ENCODE results near the gene UBTF.

DNA sequence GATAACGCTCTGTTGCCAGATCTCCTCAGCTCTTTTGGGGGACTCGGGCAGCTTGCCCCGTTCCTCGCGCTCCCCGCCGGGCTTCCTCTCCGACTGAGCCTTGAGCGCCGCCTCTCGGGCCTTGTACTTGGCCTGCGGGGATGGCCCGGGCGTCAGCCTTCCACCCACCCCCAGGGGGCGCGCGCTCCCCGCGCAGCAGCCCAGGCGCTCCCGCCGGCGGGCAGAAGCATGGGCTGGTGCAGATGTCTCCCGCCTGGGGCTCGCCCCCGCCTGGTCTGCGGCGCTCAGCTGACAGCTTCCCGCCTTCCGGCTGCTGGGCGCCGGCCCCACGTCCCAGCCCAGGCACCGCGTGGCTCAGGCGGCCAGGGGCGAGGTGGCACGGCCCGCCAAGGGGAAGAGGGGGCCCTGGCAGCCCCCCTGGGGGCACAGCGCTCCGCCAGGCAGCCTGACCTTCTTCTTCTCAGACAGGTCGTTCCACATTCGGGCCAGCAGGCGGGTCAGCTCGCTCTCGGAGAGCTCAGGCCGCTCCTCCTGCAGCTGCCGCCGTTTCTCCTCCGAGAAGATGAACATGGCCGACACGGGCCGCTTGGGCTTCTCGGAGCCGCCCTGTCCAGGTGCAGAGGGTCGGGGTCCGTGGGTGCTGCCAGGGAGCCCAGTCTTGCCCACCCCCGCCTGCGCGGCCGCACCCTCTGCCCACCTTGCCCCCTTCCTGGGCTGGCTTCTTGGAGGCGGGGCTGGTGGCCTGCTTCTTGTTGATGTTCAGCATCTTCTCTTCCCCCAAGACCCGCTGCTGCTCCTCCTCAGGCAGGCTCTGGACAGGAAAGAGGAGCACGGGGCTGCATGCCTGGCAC, 8.9 kb downstream of the UBTF start:
- TF ChIP-seq, protein P1, sequence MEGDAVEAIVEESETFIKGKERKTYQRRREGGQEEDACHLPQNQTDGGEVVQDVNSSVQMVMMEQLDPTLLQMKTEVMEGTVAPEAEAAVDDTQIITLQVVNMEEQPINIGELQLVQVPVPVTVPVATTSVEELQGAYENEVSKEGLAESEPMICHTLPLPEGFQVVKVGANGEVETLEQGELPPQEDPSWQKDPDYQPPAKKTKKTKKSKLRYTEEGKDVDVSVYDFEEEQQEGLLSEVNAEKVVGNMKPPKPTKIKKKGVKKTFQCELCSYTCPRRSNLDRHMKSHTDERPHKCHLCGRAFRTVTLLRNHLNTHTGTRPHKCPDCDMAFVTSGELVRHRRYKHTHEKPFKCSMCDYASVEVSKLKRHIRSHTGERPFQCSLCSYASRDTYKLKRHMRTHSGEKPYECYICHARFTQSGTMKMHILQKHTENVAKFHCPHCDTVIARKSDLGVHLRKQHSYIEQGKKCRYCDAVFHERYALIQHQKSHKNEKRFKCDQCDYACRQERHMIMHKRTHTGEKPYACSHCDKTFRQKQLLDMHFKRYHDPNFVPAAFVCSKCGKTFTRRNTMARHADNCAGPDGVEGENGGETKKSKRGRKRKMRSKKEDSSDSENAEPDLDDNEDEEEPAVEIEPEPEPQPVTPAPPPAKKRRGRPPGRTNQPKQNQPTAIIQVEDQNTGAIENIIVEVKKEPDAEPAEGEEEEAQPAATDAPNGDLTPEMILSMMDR (IDR thresholded peaks at IDR 0.05), result peak; percentile 99
- TF ChIP-seq FOSL2 (IDR thresholded peaks at IDR 0.05) (no peak), FOSL2 (CRISPR knock-in tag; IDR thresholded peaks at IDR 0.05) (no peak; the same call in 1 of the 2 replicates), CEBPB (IDR thresholded peaks at IDR 0.05) (no peak), ZNF302 (CRISPR knock-in tag; IDR thresholded peaks at IDR 0.05) (no peak)
